GM12892 (cell line): ENCODE results near the gene PADI2.

ENCODE experiments used
- POLR2A ChIP-seq: IDR thresholded peaks from 2 replicates; pipeline ENCODE4 v1.6.1; 2011; ENCODE audit warnings: low read depth, low read length, control low read depth
- POLR2AphosphoS5 ChIP-seq: IDR thresholded peaks from 2 replicates; pipeline ENCODE4 v1.6.1; 2011; ENCODE audit warnings: low read depth, low read length, control low read depth
- TAF1 ChIP-seq: IDR thresholded peaks from 2 replicates; pipeline ENCODE4 v1.6.1; 2011; ENCODE audit warnings: low read depth, mild to moderate bottlenecking, control low read depth, low read length, borderline replicate concordance

DNA sequence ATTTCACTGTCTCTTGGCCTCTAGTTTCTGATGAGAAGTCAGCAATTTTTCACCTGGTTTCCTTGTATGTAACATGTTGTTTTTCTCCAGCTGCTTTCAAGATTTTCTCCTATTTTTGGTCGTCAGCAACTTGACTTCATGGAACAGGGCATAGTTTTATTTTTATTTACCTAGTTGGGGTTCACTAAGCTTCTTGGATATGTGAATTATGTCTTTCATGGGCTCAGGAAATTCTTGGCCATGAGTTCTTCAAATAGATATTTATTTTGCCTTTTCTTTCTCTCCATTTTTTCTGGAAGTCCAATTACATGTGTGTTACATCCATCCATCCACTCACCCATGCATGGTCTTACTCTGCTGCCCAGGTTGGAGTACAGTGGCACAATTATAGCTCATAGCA is 79.1 kb downstream of the PADI2 start:
- no peak for TF ChIP-seq TAF1
- TF ChIP-seq POLR2AphosphoS5, result no peak
- TF ChIP-seq POLR2A, result no peak
